Measurements from ENCODE around the gene AGBL4. TPM values are rescaled to one million over a fixed set of nuclear protein-coding genes. Genes with fewer than 3 reads are reported as not detected.

The AGBL4 gene
- total and polyA plus RNA-seq, 9 of the 15 experiments (the other 6 are each of a cell fraction or from before 2014, with no cell fraction given) = 0.11 TPM; not detected in 7

DNA sequence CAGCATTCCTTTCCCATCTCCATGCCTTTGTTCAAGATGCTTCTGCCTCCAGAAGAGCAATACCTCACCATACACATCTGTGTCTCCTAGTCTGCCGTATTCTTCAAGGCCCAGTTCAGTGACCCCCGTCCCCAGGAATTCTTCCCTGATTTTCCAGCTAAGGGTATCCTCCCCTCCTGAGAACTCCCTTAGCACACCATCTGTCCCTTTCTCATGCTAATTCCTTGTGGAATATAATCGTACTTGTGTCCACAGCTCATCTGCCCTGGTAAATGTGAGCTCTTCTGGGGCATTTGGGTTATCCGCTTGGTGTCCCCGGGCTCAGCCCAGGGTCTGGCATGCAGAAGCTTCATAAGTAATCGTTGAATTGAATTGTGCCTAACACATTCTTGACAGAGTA is 1288.0 kb downstream of the AGBL4 start:
- WGBS (ENCODE audit: insufficient coverage, low coverage, missing lambda C conversion rate) = 2% methylated on average over 6 of the region's 6 CpGs
- H2AFZ ChIP-seq (ENCODE audit: low read depth, low read length) = no peak overlapping the region
- H3K9me3 ChIP-seq (replicated peaks; ENCODE audit: control insufficient read depth, insufficient read depth, low read depth, low read length) = no peaks in the 10 kb centered on the region; the same call in 1 of the 2 replicates
- H3K4me2 ChIP-seq (ENCODE audit: insufficient read depth, low read length) = no peak overlapping the region
- no peaks in the 10 kb centered on the region for H3K36me3 ChIP-seq (ENCODE audit: control insufficient read depth, insufficient read depth, low read length)
- H3K4me1 ChIP-seq (replicated peaks in 1 of 2; ENCODE audit: control insufficient read depth in 2 of 2, insufficient read depth in 2 of 2, low read length in 2 of 2) = no peaks in the 10 kb centered on the region
- BruUV-seq (replicated peaks) = no TSS peak
- no peak for DNase-seq (ENCODE audit: extremely low read depth in 1 of 4, low spot score in 3 of 4)
- no peak for ATAC-seq
- no peaks in the 10 kb centered on the region for H3K79me2 ChIP-seq (ENCODE audit: control insufficient read depth, insufficient read depth, low read length)
- no peaks in the 10 kb centered on the region for H4K20me1 ChIP-seq (replicated peaks; ENCODE audit: control insufficient read depth, insufficient read depth, low read length)
- no peak for FAIRE-seq
- in situ Hi-C loops (cut with MboI) = no loop called here
- H3K27ac ChIP-seq (ENCODE audit: extremely low read depth, low read depth, low read length) = no peak overlapping the region
- no peak overlapping the region for H3K9ac ChIP-seq (ENCODE audit: insufficient read depth in 1 of 2, low read depth in 2 of 2, low read length in 2 of 2)
- no peaks in the 10 kb centered on the region for H3K9me1 ChIP-seq (ENCODE audit: control insufficient read depth, insufficient read depth, low read length)
- H3K27me3 ChIP-seq (ENCODE audit: control insufficient read depth in 2 of 2, insufficient read depth in 2 of 2, low read length in 2 of 2) = no peaks in the 10 kb centered on the region
- CTCF ChIA-PET (ENCODE audit: low intra/inter-chr PET ratio) = no interaction called here
- H3K4me3 ChIP-seq = no peak overlapping the region
- intact Hi-C loops (cut with micrococcal nuclease) = no loop called here
- POLR2A ChIA-PET = no interaction called here
- TF ChIP-seq SMARCC2 (IDR thresholded peaks at IDR 0.05; ENCODE audit: low read depth) (no peak), ZC3H8 (IDR thresholded peaks at IDR 0.05) (no peak), ZNF239 (CRISPR knock-in tag; IDR thresholded peaks at IDR 0.05) (no peak), EWSR1 (IDR thresholded peaks at IDR 0.05; ENCODE audit: borderline replicate concordance, low read depth, partially characterized antibody) (no peak), HOXB6 (CRISPR knock-in tag; IDR thresholded peaks at IDR 0.05; ENCODE audit: borderline replicate concordance) (no peak), ZNF695 (CRISPR knock-in tag; IDR thresholded peaks at IDR 0.05) (no peak), U2AF2 (optimal IDR thresholded peaks at IDR 0.05; ENCODE audit: low read depth, low read length) (no peak), STAT5B (CRISPR knock-in tag; IDR thresholded peaks at IDR 0.05) (no peak), CAMTA2 (CRISPR knock-in tag; conservative IDR thresholded peaks at IDR 0.05) (no peak), HNRNPK (IDR thresholded peaks at IDR 0.05; ENCODE audit: low read depth, low read length, poor library complexity, severe bottlenecking) (no peak), ZBTB1 (CRISPR knock-in tag; IDR thresholded peaks at IDR 0.05; ENCODE audit: borderline replicate concordance, low read depth) (no peak), ZBTB8A (IDR thresholded peaks at IDR 0.05; ENCODE audit: partially characterized antibody) (no peak), ZBTB12 (CRISPR knock-in tag; IDR thresholded peaks at IDR 0.05) (no peak), CBX1 (IDR thresholded peaks at IDR 0.05; ENCODE audit: low read depth) (no peak), POLR3G (IDR thresholded peaks at IDR 0.05; ENCODE audit: extremely low read depth, insufficient read length, insufficient replicate concordance) (no peak), BACH1 (tag; IDR thresholded peaks at IDR 0.05) (no peak), ARHGAP35 (IDR thresholded peaks at IDR 0.05; ENCODE audit: partially characterized antibody) (no peak)
- TF ChIP-seq, protein P1, sequence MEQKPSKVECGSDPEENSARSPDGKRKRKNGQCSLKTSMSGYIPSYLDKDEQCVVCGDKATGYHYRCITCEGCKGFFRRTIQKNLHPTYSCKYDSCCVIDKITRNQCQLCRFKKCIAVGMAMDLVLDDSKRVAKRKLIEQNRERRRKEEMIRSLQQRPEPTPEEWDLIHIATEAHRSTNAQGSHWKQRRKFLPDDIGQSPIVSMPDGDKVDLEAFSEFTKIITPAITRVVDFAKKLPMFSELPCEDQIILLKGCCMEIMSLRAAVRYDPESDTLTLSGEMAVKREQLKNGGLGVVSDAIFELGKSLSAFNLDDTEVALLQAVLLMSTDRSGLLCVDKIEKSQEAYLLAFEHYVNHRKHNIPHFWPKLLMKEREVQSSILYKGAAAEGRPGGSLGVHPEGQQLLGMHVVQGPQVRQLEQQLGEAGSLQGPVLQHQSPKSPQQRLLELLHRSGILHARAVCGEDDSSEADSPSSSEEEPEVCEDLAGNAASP (IDR thresholded peaks at IDR 0.05) = no peak
